DMS53 treated with DMSO at 0.1 percent for 48 hours (cell line): ENCODE data around the gene POM121C.
"Not testable (repeated sequence)": the region's sequence is repeated elsewhere in the genome, so short reads cannot be mapped to it uniquely, and the experiment has no call there.

ENCODE experiments used
- DNase-seq: peaks from one replicate; lab custom pipeline; 2025; ENCODE audit not compliant: unreplicated experiment; lab: John Stamatoyannopoulos, UW

POM121C gene

GRCh38 chr7:75397865-75398264 lies 88.2 kb downstream of the POM121C start:
- not testable (repeated sequence) for DNase-seq

- not testable (repeated sequence) for DNase-seq
These were observed 90.8 kb downstream of the POM121C start, which contains the start of gene TRIM73 for GRCh38 chr7:75395329-75395728. TSS of gene TRIM73 (plus strand) at chr7:75395629. CDS start at chr7:75398934, 3,305 bp downstream.

GRCh38 chr7:75393194-75393593 lies 92.9 kb downstream of the POM121C start:
- not testable (repeated sequence) for DNase-seq

- not testable (repeated sequence) for DNase-seq
These were observed 111.4 kb downstream of the POM121C start for GRCh38 chr7:75374519-75375317.

GRCh38 chr7:75374144-75374518 lies 112.0 kb downstream of the POM121C start:
- DNase-seq, result not testable (repeated sequence)

- DNase-seq, result not testable (repeated sequence)
These were observed 118.8 kb downstream of the POM121C start for GRCh38 chr7:75367313-75367712.
